HEK293 (cell line): ENCODE measurements around the gene DNAJC27.

Source experiments
- CTCF ChIA-PET: fragments of 350-600 bp; formaldehyde crosslinking; extraction: SDS; loops from one replicate; lab custom pipeline; 2021; ENCODE audit warnings: antibody characterized with exemption; lab: Yijun Ruan, JAX
- POLR2A ChIA-PET: fragments of 300-600 bp; formaldehyde crosslinking; extraction: SDS; loops from one replicate; lab custom pipeline; 2020; ENCODE audit warnings: antibody characterized with exemption, inconsistent platforms; lab: Yijun Ruan, JAX
- H3K27ac ChIP-seq: fragments of 200-500 bp; sonication (Bioruptor generic); 2 replicates; pipeline ENCODE4 v1.5.1; 2014; ENCODE audit warnings: low read depth, low read length, control low read depth, inconsistent platforms; ENCODE audit errors: extremely low read depth
- H3K36me3 ChIP-seq, 2 experiments: fragments of 200-500 bp in 1 of 2; sonication (Bioruptor generic) in 1 of 2; 1 replicate in 1 of 2; 2 replicates in 1 of 2; pipeline ENCODE4 v1.5.1; 2014 to 2017; ENCODE audit warnings: inconsistent platforms in 2 of 2, low read length in 2 of 2; ENCODE audit not compliant: control insufficient read depth in 2 of 2, insufficient read depth in 1 of 2
- H3K4me1 ChIP-seq: fragments of 200-500 bp; sonication (Bioruptor generic); 2 replicates; pipeline ENCODE4 v1.5.1; 2014; ENCODE audit warnings: mild to moderate bottlenecking, low read length, inconsistent platforms; ENCODE audit not compliant: control insufficient read depth, insufficient read depth
- H3K4me3 ChIP-seq: 2 replicates; pipeline ENCODE4 v1.5.1; 2011; ENCODE audit warnings: low read depth, mild to moderate bottlenecking, control low read depth, low read length, moderate library complexity
- H3K9me3 ChIP-seq: fragments of 200-500 bp; sonication (Bioruptor generic); 2 replicates; pipeline ENCODE4 v1.5.1; 2014; ENCODE audit warnings: low read depth, low read length, inconsistent platforms; ENCODE audit not compliant: control insufficient read depth, insufficient read depth
- GLIS1 ChIP-seq: fragments of 450-650 bp; formaldehyde crosslinking; IDR thresholded peaks from 2 replicates; pipeline ENCODE4 v1.5.1; 2016; ENCODE audit warnings: missing biosample characterization, missing genetic modification characterization
- IKZF3 ChIP-seq: fragments of 450-650 bp; IDR thresholded peaks from 2 replicates; pipeline ENCODE4 v1.5.0; 2018; ENCODE audit warnings: missing biosample characterization, mild to moderate bottlenecking, missing genetic modification characterization, moderate library complexity
- YY2 ChIP-seq: fragments of 450-650 bp; formaldehyde crosslinking; IDR thresholded peaks from 2 replicates; pipeline ENCODE4 v1.5.1; 2016; ENCODE audit warnings: missing biosample characterization, missing genetic modification characterization
- ZBTB26 ChIP-seq: fragments of 450-650 bp; formaldehyde crosslinking; optimal IDR thresholded peaks from 2 replicates; pipeline ENCODE3; 2016; ENCODE audit warnings: missing biosample characterization, mild to moderate bottlenecking, missing genetic modification characterization
- ZFP37 ChIP-seq: fragments of 450-650 bp; formaldehyde crosslinking; IDR thresholded peaks from 2 replicates; pipeline ENCODE4 v1.5.1; 2016; ENCODE audit warnings: missing biosample characterization, missing genetic modification characterization
- ZNF114 ChIP-seq: fragments of 450-650 bp; formaldehyde crosslinking; IDR thresholded peaks from 2 replicates; pipeline ENCODE4 v1.5.0; 2017; ENCODE audit warnings: missing biosample characterization, missing genetic modification characterization
- ZNF155 ChIP-seq: fragments of 450-650 bp; formaldehyde crosslinking; IDR thresholded peaks from 2 replicates; pipeline ENCODE4 v1.5.1; 2016; ENCODE audit warnings: missing biosample characterization, missing genetic modification characterization
- ZNF18 ChIP-seq: fragments of 450-650 bp; formaldehyde crosslinking; IDR thresholded peaks from 2 replicates; pipeline ENCODE4 v1.5.1; 2016; ENCODE audit warnings: missing biosample characterization, missing genetic modification characterization
- ZNF211 ChIP-seq: fragments of 450-650 bp; formaldehyde crosslinking; IDR thresholded peaks from 2 replicates; pipeline ENCODE4 v1.5.1; 2016; ENCODE audit warnings: low read depth, missing biosample characterization, missing genetic modification characterization
- ZNF221 ChIP-seq: fragments of 450-650 bp; formaldehyde crosslinking; IDR thresholded peaks from 2 replicates; pipeline ENCODE4 v1.5.1; 2017; ENCODE audit warnings: missing biosample characterization, missing genetic modification characterization, borderline replicate concordance
- ZNF223 ChIP-seq: fragments of 450-650 bp; formaldehyde crosslinking; IDR thresholded peaks from 2 replicates; pipeline ENCODE4 v1.5.1; 2016; ENCODE audit warnings: missing biosample characterization, missing genetic modification characterization
- ZNF404 ChIP-seq: fragments of 450-650 bp; formaldehyde crosslinking; IDR thresholded peaks from 2 replicates; pipeline ENCODE4 v1.5.1; 2017; ENCODE audit warnings: missing biosample characterization, missing genetic modification characterization
- ZNF510 ChIP-seq: fragments of 450-650 bp; formaldehyde crosslinking; IDR thresholded peaks from 2 replicates; pipeline ENCODE4 v1.5.1; 2018; ENCODE audit warnings: mild to moderate bottlenecking, missing genetic modification characterization, missing biosample characterization; ENCODE audit not compliant: insufficient replicate concordance
- ZNF561 ChIP-seq: fragments of 450-650 bp; IDR thresholded peaks from 2 replicates; pipeline ENCODE4 v1.5.1; 2018; ENCODE audit warnings: missing biosample characterization, missing genetic modification characterization, borderline replicate concordance
- ZNF585B ChIP-seq: fragments of 450-650 bp; formaldehyde crosslinking; IDR thresholded peaks from 2 replicates; pipeline ENCODE4 v1.5.1; 2016; ENCODE audit warnings: missing biosample characterization, missing genetic modification characterization
- ZNF624 ChIP-seq: fragments of 450-650 bp; formaldehyde crosslinking; IDR thresholded peaks from 2 replicates; pipeline ENCODE4 v1.5.1; 2017; ENCODE audit warnings: missing biosample characterization, missing genetic modification characterization
- ZNF629 ChIP-seq: fragments of 450-650 bp; formaldehyde crosslinking; IDR thresholded peaks from 2 replicates; pipeline ENCODE4 v1.5.1; 2017; ENCODE audit warnings: missing biosample characterization, missing genetic modification characterization
- ZNF776 ChIP-seq: fragments of 450-650 bp; formaldehyde crosslinking; IDR thresholded peaks from 2 replicates; pipeline ENCODE4 v1.5.0; 2017; ENCODE audit warnings: missing biosample characterization, missing genetic modification characterization, borderline replicate concordance
- ZSCAN16 ChIP-seq: fragments of 450-650 bp; formaldehyde crosslinking; IDR thresholded peaks from 2 replicates; pipeline ENCODE4 v1.5.1; 2016; ENCODE audit warnings: missing biosample characterization, missing genetic modification characterization
- ZSCAN23 ChIP-seq: fragments of 450-650 bp; formaldehyde crosslinking; IDR thresholded peaks from 2 replicates; pipeline ENCODE4 v1.5.1; 2016; ENCODE audit warnings: missing biosample characterization, missing genetic modification characterization
- TF ChIP-seq, protein P1 (sequence below): fragments of 450-650 bp; formaldehyde crosslinking; conservative IDR thresholded peaks from 2 replicates; pipeline ENCODE4 v1.5.1; 2016; ENCODE audit warnings: low read depth, missing biosample characterization, missing genetic modification characterization
- TF ChIP-seq, protein P2 (sequence below): fragments of 450-650 bp; formaldehyde crosslinking; IDR thresholded peaks from 2 replicates; pipeline ENCODE4 v1.5.1; 2017; ENCODE audit warnings: missing biosample characterization, missing genetic modification characterization

DNAJC27 gene

GRCh38 chr2:24970483-24971285 is 1.1 kb downstream of the DNAJC27 start:
- Histone ChIP-seq H3K4me1 (no peaks in the 10 kb centered on the region; the same call in 1 of the 2 replicates), H3K4me3 (peak overlapping the region; percentile 86), H3K27ac (peak overlapping the region; percentile 98), H3K9me3 (no peaks in the 10 kb centered on the region)
- POLR2A ChIA-PET, result interaction anchor here (0.9 kb wide), 1 partner anchor 71 kb away, joined by 3 read pairs; the partner anchor contains the start of gene EFR3B
- CTCF ChIA-PET, result no interaction called here
- no peak for TF ChIP-seq ZNF404
- TF ChIP-seq, protein P1, sequence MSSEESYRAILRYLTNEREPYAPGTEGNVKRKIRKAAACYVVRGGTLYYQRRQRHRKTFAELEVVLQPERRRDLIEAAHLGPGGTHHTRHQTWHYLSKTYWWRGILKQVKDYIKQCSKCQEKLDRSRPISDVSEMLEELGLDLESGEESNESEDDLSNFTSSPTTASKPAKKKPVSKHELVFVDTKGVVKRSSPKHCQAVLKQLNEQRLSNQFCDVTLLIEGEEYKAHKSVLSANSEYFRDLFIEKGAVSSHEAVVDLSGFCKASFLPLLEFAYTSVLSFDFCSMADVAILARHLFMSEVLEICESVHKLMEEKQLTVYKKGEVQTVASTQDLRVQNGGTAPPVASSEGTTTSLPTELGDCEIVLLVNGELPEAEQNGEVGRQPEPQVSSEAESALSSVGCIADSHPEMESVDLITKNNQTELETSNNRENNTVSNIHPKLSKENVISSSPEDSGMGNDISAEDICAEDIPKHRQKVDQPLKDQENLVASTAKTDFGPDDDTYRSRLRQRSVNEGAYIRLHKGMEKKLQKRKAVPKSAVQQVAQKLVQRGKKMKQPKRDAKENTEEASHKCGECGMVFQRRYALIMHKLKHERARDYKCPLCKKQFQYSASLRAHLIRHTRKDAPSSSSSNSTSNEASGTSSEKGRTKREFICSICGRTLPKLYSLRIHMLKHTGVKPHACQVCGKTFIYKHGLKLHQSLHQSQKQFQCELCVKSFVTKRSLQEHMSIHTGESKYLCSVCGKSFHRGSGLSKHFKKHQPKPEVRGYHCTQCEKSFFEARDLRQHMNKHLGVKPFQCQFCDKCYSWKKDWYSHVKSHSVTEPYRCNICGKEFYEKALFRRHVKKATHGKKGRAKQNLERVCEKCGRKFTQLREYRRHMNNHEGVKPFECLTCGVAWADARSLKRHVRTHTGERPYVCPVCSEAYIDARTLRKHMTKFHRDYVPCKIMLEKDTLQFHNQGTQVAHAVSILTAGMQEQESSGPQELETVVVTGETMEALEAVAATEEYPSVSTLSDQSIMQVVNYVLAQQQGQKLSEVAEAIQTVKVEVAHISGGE (tag by site-specific recombination), result no peak
- 0 out of 2 replicates have a peak, but pooled peaks have one; percentile 34 for TF ChIP-seq IKZF3 (tag by site-specific recombination)
- TF ChIP-seq, all 188 proteins: peak for 1
- peaks cover 15 to 20% of the 10 kb centered on the region in 2 experiments for H3K36me3 ChIP-seq

DNA sequence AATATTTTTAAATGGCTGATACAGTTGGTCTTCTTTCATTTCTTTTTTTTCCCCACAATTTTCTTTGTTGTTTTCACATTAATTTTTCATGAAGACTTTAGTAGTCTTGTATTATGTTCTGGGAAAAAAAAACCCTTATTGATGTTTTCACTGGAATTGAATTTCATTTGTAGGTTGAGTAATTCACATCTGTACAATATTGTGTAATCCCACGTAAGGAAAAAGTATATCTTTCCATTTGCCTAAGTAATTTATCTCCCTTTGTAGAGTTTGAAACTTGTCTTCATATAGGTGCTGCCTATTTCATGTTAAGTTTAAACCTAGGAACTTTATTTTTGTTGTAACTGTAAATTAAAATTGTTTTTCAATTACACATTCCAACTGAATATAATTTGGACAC is 2.0 kb downstream of the DNAJC27 start:
- CTCF ChIA-PET, result no interaction called here
- POLR2A ChIA-PET, result no interaction called here
- Histone ChIP-seq H3K9me3 (no peaks in the 10 kb centered on the region), H3K36me3 (peaks cover 22 to 26% of the 10 kb centered on the region in 2 experiments), H3K4me1 (no peaks in the 10 kb centered on the region; the same call in 1 of the 2 replicates), H3K4me3 (no peak overlapping the region), H3K27ac (no peak overlapping the region)
- TF ChIP-seq, protein P2, sequence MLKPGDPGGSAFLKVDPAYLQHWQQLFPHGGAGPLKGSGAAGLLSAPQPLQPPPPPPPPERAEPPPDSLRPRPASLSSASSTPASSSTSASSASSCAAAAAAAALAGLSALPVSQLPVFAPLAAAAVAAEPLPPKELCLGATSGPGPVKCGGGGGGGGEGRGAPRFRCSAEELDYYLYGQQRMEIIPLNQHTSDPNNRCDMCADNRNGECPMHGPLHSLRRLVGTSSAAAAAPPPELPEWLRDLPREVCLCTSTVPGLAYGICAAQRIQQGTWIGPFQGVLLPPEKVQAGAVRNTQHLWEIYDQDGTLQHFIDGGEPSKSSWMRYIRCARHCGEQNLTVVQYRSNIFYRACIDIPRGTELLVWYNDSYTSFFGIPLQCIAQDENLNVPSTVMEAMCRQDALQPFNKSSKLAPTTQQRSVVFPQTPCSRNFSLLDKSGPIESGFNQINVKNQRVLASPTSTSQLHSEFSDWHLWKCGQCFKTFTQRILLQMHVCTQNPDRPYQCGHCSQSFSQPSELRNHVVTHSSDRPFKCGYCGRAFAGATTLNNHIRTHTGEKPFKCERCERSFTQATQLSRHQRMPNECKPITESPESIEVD, result peak; percentile 60
- TF ChIP-seq ZNF510 (tag by site-specific recombination) (no peak), YY2 (tag by site-specific recombination) (no peak), ZNF18 (tag by site-specific recombination) (no peak), ZSCAN23 (no peak), ZNF629 (no peak)

- H3K9me3 ChIP-seq, result no peaks in the 10 kb centered on the region
- H3K27ac ChIP-seq, result no peak overlapping the region
- H3K36me3 ChIP-seq, result peaks cover 51 to 94% of the 10 kb centered on the region in 2 experiments
- TF ChIP-seq ZFP37 (tag by site-specific recombination) (no peak), ZNF561 (tag by site-specific recombination) (no peak), ZNF211 (tag by site-specific recombination) (no peak), ZSCAN16 (tag by site-specific recombination) (no peak), ZNF221 (tag by site-specific recombination) (no peak), ZNF114 (tag by site-specific recombination) (no peak), ZBTB26 (tag by site-specific recombination) (no peak), ZNF223 (tag by site-specific recombination) (no peak), ZNF155 (tag by site-specific recombination) (no peak), ZNF776 (no peak), ZNF624 (tag by site-specific recombination) (no peak), GLIS1 (tag by site-specific recombination) (no peak), ZNF585B (tag by site-specific recombination) (no peak)
- no peaks in the 10 kb centered on the region for H3K4me1 ChIP-seq
- ChIA-PET CTCF (interaction anchor here (1.2 kb wide), 1 partner anchor 13 kb away, joined by 5 read pairs; no protein-coding TSS in a partner anchor), POLR2A (no interaction called here)
- no peak overlapping the region for H3K4me3 ChIP-seq
These were observed 9.9 kb downstream of the DNAJC27 start for GRCh38 chr2:24961903-24962302.
